IMR-90 (cell line): ENCODE data around the gene RNF144B. TPM values are rescaled to one million over a fixed set of nuclear protein-coding genes. Genes with fewer than 3 reads are reported as not detected.

Experiments
- ATAC-seq: fragments of 200-7000 bp; cut with Tn5 transposase; 2 replicates; pipeline ENCODE4 v1.9.1; 2020; ENCODE audit warnings: low read depth, mild to moderate bottlenecking, moderate library complexity
- BruUV-seq: library from RNA; stranded (reverse); fragments of 400-500 nt; replicated peaks from 2 replicates; lab custom pipeline; 2021; lab: Mats Ljungman, UMichigan
- CTCF ChIA-PET: fragments of 300-600 bp; formaldehyde crosslinking; extraction: SDS; loops from one replicate; lab custom pipeline; 2021; ENCODE audit warnings: antibody characterized with exemption; lab: Yijun Ruan, JAX
- POLR2A ChIA-PET: fragments of 300-600 bp; sonication (Branson Sonifier 250); formaldehyde crosslinking; loops from one replicate; lab custom pipeline; 2022; ENCODE audit warnings: antibody characterized with exemption; ENCODE audit not compliant: unreplicated experiment; lab: Charles Lee
- DNase-seq: peaks from one replicate; pipeline ENCODE4 v3.0.0; 2013
- H2AFZ ChIP-seq: replicated peaks from 2 replicates; pipeline ENCODE3; 2013; ENCODE audit warnings: low read length, mild to moderate bottlenecking; ENCODE audit not compliant: poor library complexity
- H2AK5ac ChIP-seq: 2 replicates; pipeline ENCODE4 v1.6.1; 2013; ENCODE audit warnings: low read depth, low read length, inconsistent platforms
- H2AK9ac ChIP-seq: replicated peaks from 2 replicates; pipeline ENCODE3; 2013; ENCODE audit warnings: mild to moderate bottlenecking, low read depth, low read length, moderate library complexity; ENCODE audit not compliant: poor library complexity
- H2BK120ac ChIP-seq: 2 replicates; pipeline ENCODE4 v1.6.1; 2013; ENCODE audit warnings: low read depth, low read length, inconsistent platforms
- H2BK15ac ChIP-seq: 3 replicates; pipeline ENCODE4 v1.6.1; 2013; ENCODE audit warnings: low read depth, low read length, inconsistent platforms
- H2BK20ac ChIP-seq: 2 replicates; pipeline ENCODE4 v1.6.1; 2013; ENCODE audit warnings: low read depth, mild to moderate bottlenecking, inconsistent platforms, low read length, moderate library complexity
- H2BK5ac ChIP-seq: 2 replicates; pipeline ENCODE4 v1.6.1; 2013; ENCODE audit warnings: mild to moderate bottlenecking, low read depth, low read length, inconsistent platforms; ENCODE audit not compliant: poor library complexity, severe bottlenecking
- H3K14ac ChIP-seq: replicated peaks from 2 replicates; pipeline ENCODE4 v1.6.1; 2013; ENCODE audit warnings: low read depth, low read length, inconsistent platforms
- H3K18ac ChIP-seq: 2 replicates; pipeline ENCODE4 v1.6.1; 2013; ENCODE audit warnings: low read depth, low read length, control low read depth
- H3K23ac ChIP-seq: 2 replicates; pipeline ENCODE4 v1.6.1; 2013; ENCODE audit warnings: low read depth, low read length, inconsistent platforms
- H3K27ac ChIP-seq: 2 replicates; pipeline ENCODE4 v1.5.1; 2013; ENCODE audit warnings: mild to moderate bottlenecking, control low read depth, low read length; ENCODE audit not compliant: insufficient read depth
- H3K27me3 ChIP-seq: 2 replicates; pipeline ENCODE4 v1.6.1; 2013; ENCODE audit warnings: low read length; ENCODE audit not compliant: control insufficient read depth, insufficient read depth
- H3K36me3 ChIP-seq: 2 replicates; pipeline ENCODE4 v1.6.1; 2013; ENCODE audit warnings: low read length, mixed read lengths; ENCODE audit not compliant: control insufficient read depth, insufficient read depth
- H3K4ac ChIP-seq: 2 replicates; pipeline ENCODE4 v1.6.1; 2013; ENCODE audit warnings: low read depth, low read length, inconsistent platforms
- H3K4me1 ChIP-seq: 2 replicates; pipeline ENCODE4 v1.6.1; 2013; ENCODE audit warnings: low read length, mixed read lengths; ENCODE audit not compliant: control insufficient read depth, insufficient read depth
- H3K4me2 ChIP-seq: 2 replicates; pipeline ENCODE4 v1.6.1; 2013; ENCODE audit warnings: low read depth, mild to moderate bottlenecking, control low read depth, low read length, moderate library complexity
- H3K4me3 ChIP-seq: 2 replicates; pipeline ENCODE4 v1.5.1; 2013; ENCODE audit warnings: low read depth, mild to moderate bottlenecking, control low read depth, low read length, moderate library complexity; ENCODE audit not compliant: insufficient read depth
- H3K56ac ChIP-seq: 2 replicates; pipeline ENCODE4 v1.6.1; 2013; ENCODE audit warnings: low read length, inconsistent platforms; ENCODE audit not compliant: insufficient read depth; ENCODE audit errors: extremely low read depth
- H3K79me1 ChIP-seq, 2 experiments: 2 replicates each; pipeline ENCODE4 v1.6.1; 2013; ENCODE audit warnings: low read length in 2 of 2, inconsistent platforms in 1 of 2, low read depth in 1 of 2
- H3K9ac ChIP-seq: 2 replicates; pipeline ENCODE4 v1.6.1; 2013; ENCODE audit warnings: low read depth, low read length, control low read depth
- H3K9me1 ChIP-seq: 2 replicates; pipeline ENCODE4 v1.6.1; 2013; ENCODE audit warnings: low read length, inconsistent platforms; ENCODE audit not compliant: insufficient read depth
- H3K9me3 ChIP-seq: 2 replicates; pipeline ENCODE4 v1.6.1; 2013; ENCODE audit warnings: low read length; ENCODE audit not compliant: control insufficient read depth, insufficient read depth
- H4K20me1 ChIP-seq: 2 replicates; pipeline ENCODE4 v1.6.1; 2013; ENCODE audit warnings: low read length, inconsistent platforms; ENCODE audit not compliant: insufficient read depth
- H4K5ac ChIP-seq: 2 replicates; pipeline ENCODE4 v1.6.1; 2013; ENCODE audit warnings: mild to moderate bottlenecking, low read depth, low read length, control low read depth
- H4K8ac ChIP-seq, 2 experiments: 2 replicates each; pipeline ENCODE4 v1.6.1; 2013; ENCODE audit warnings: low read depth in 2 of 2, low read length in 2 of 2, control low read depth in 1 of 2, inconsistent platforms in 1 of 2
- H4K91ac ChIP-seq: 2 replicates; pipeline ENCODE4 v1.6.1; 2013; ENCODE audit warnings: low read depth, low read length, inconsistent platforms; ENCODE audit not compliant: insufficient read depth
- CTCF ChIP-seq: conservative IDR thresholded peaks from 2 replicates; pipeline ENCODE4 v1.5.1; 2012; ENCODE audit warnings: mild to moderate bottlenecking, low read depth, low read length, improper control_type of control experiment
- ELK1 ChIP-seq: fragments of 150-350 bp; IDR thresholded peaks from 2 replicates; pipeline ENCODE4 v1.6.1; 2016; ENCODE audit warnings: low read depth, mild to moderate bottlenecking, low read length, moderate library complexity, borderline replicate concordance
- MAFK ChIP-seq: IDR thresholded peaks from 2 replicates; pipeline ENCODE4 v1.6.1; 2012; ENCODE audit warnings: low read depth, low read length, improper control_type of control experiment
- POLR2A ChIP-seq: IDR thresholded peaks from 2 replicates; pipeline ENCODE4 v1.6.1; 2012; ENCODE audit warnings: mild to moderate bottlenecking, low read depth, low read length
- RAD21 ChIP-seq: IDR thresholded peaks from 2 replicates; pipeline ENCODE4 v1.6.1; 2012; ENCODE audit warnings: low read length, improper control_type of control experiment
- RFX5 ChIP-seq: IDR thresholded peaks from 2 replicates; pipeline ENCODE4 v1.8.0; 2012; ENCODE audit warnings: low read depth, mild to moderate bottlenecking, low read length, moderate library complexity
- SMC3 ChIP-seq: fragments of 150-350 bp; IDR thresholded peaks from 2 replicates; pipeline ENCODE4 v1.6.1; 2016; ENCODE audit warnings: low read depth, mild to moderate bottlenecking, antibody characterized with exemption, low read length, moderate library complexity
- WGBS, 2 experiments: methylation state at CpG; one replicate each; pipeline versions ENCODE4 v1.1.5 to v1.1.7; 2013; ENCODE audit warnings: missing lambda C conversion rate in 2 of 2; ENCODE audit not compliant: insufficient read length in 1 of 2; ENCODE audit errors: extremely low coverage in 2 of 2; 5-methylcytosine and 5-hydroxymethylcytosine counted together
- dilution Hi-C: fragments of 300-500 bp; cut with HindIII; formaldehyde crosslinking; loops from one replicate; pipeline ENCODE4 v1.14.3; 2018; ENCODE audit warnings: low sequenced_read_pairs; ENCODE audit not compliant: unreplicated experiment
- in situ Hi-C: fragments of 300-500 bp; cut with MboI; formaldehyde crosslinking; loops from 3 replicates; pipeline ENCODE4 v1.14.3; 2019; ENCODE audit warnings: low sequenced_read_pairs, inconsistent platforms, mixed read lengths
- intact Hi-C: fragments of 100-400 bp; cut with micrococcal nuclease; formaldehyde crosslinking; loops from 2 replicates; pipeline ENCODE4 v1.10.0; 2022
- polyA plus RNA-seq, 3 experiments: library from polyadenylated mRNA; depleted of rRNA; stranded (reverse); fragments of >200 nt; gene quantifications; 2 replicates each; pipeline ENCODE4 v1.2.3, GENCODE V29; 2012; ENCODE audit warnings: low replicate concordance in 1 of 3
- total RNA-seq: library from RNA; depleted of rRNA; stranded (reverse); fragments of >200 nt; gene quantifications from 2 replicates; pipeline ENCODE4 v1.2.3, GENCODE V29; 2012

The RNF144B gene
- total and polyA plus RNA-seq, 2 of the 4 experiments (the other 2 are of a cell fraction), result 0.44 to 2.7 TPM

DNA sequence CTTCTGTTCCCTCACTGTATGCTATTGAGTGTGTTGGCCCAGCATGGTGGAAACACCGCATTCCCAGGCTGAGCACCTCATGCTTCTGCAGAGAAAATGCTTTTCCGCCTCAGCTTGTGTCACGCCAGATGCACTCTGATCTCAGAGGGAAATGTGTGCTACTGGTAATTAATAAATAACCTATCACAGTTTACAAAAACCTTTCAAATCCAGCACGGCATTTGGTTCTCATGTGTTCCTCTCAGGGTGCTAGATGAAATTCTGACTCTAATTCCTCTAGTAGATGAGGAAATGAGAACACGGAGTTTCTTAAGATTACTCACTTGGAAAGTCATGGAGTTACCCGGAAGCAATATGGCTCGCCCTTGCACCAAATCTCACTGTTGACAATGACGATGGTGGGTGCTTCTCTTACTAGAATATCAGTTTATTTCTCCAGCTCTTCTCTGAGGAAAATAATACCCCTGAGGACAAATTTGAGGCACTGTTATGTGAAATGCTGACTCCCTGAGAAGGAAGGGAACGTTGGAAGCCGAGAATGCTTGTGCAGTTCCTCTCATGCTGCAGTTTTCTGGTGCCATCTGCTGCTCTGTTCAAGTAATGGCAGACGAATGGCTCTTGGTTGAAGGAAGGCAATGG is 116.6 kb downstream of the RNF144B start:
- no TSS peak for BruUV-seq
- DNase-seq (peak; percentile 85), ATAC-seq (peak; percentile 86)
- peak overlapping the region; percentile 16 to 34 for H4K8ac ChIP-seq
- peaks cover 6% of the 10 kb centered on the region for H3K9me1 ChIP-seq
- H3K27me3 ChIP-seq, result no peaks in the 10 kb centered on the region
- peak overlapping the region; percentile 84 for H2AFZ ChIP-seq
- H2BK15ac ChIP-seq, result peak overlapping the region; percentile 30; the same call in 1 of the 3 replicates
- H2AK9ac ChIP-seq, result peak overlapping the region; percentile 51
- H3K4me3 ChIP-seq, result no peak overlapping the region
- H3K23ac ChIP-seq, result no peak overlapping the region
- H3K14ac ChIP-seq, result peak overlapping the region; percentile 54
- no peak overlapping the region for H3K9ac ChIP-seq
- 0% methylated on average over 3 of the region's 11 CpGs; no CpG with 5 or more reads in 1 of the 2 experiments for WGBS, 2 experiments
- dilution Hi-C loops (no loop called here), in situ Hi-C loops (no loop called here), intact Hi-C loops (loop anchor here (1.0 to 10.0 kb wide), 7 partner anchors 117 to 1347 kb away; partner anchors contain the start of genes DEK, KIF13A and RNF144B)
- H2BK120ac ChIP-seq, result peak overlapping the region; percentile 45; the same call in 1 of the 2 replicates
- no peaks in the 10 kb centered on the region for H4K20me1 ChIP-seq
- H3K9me3 ChIP-seq, result no peaks in the 10 kb centered on the region
- H3K4me2 ChIP-seq, result peak overlapping the region; percentile 40; the same call in 1 of the 2 replicates
- H3K4ac ChIP-seq, result peak overlapping the region; percentile 56
- H4K91ac ChIP-seq, result peak overlapping the region; percentile 44
- peak overlapping the region; percentile 59 for H4K5ac ChIP-seq
- peaks cover 15% of the 10 kb centered on the region for H3K4me1 ChIP-seq
- H3K36me3 ChIP-seq, result no peaks in the 10 kb centered on the region
- peak overlapping the region; percentile 76; the same call in 1 of the 2 replicates for H2AK5ac ChIP-seq
- peak overlapping the region; percentile 70 for H2BK20ac ChIP-seq
- POLR2A ChIA-PET, result no interaction called here
- no peaks in the 10 kb centered on the region for H3K79me1 ChIP-seq
- peak overlapping the region; percentile 31 for H2BK5ac ChIP-seq
- CTCF ChIA-PET, result interaction anchor here (0.9 to 3.6 kb wide), 8 partner anchors 56 to 191 kb away, joined by 3 to 32 read pairs (median 6); no protein-coding TSS in a partner anchor
- H3K18ac ChIP-seq, result peak overlapping the region; percentile 45; the same call in 1 of the 2 replicates
- H3K56ac ChIP-seq, result peak overlapping the region; percentile 52; the same call in 1 of the 2 replicates
- H3K27ac ChIP-seq, result no peak overlapping the region
- TF ChIP-seq CTCF (peak; percentile 96), RAD21 (peak; percentile 100), SMC3 (peak; percentile 99), RFX5 (no peak), MAFK (peak; percentile 72), POLR2A (peak; percentile 55; the same call in 1 of the 2 replicates), ELK1 (no peak)
